ENCODE results near the gene PLXNC1.
A peak's percentile ranks its signal among the peaks of the same experiment; 100 is the strongest.

The PLXNC1 gene

GRCh38 chr12:94239332-94239993 lies 91.1 kb downstream of the PLXNC1 start:
- no peak for DNase-seq (ENCODE audit: low spot score)

GRCh38 chr12:94240171-94240570 lies 91.8 kb downstream of the PLXNC1 start:
- DNase-seq (ENCODE audit: low spot score), result peak; percentile 22

GRCh38 chr12:94242901-94243300 lies 94.5 kb downstream of the PLXNC1 start:
- DNase-seq (ENCODE audit: low spot score), result no peak

- DNase-seq (ENCODE audit: low spot score), result peak; percentile 34
Observed at GRCh38 chr12:94244165-94245133, 96.1 kb downstream of the PLXNC1 start.

GRCh38 chr12:94245631-94246383 lies 97.4 kb downstream of the PLXNC1 start:
- no peak for DNase-seq (ENCODE audit: low spot score)

GRCh38 chr12:94247246-94247645 lies 98.9 kb downstream of the PLXNC1 start:
- DNase-seq (ENCODE audit: low spot score), result no peak

GRCh38 chr12:94248582-94248981 lies 100.2 kb downstream of the PLXNC1 start:
- no peak for DNase-seq (ENCODE audit: low spot score)

GRCh38 chr12:94250130-94250529 lies 101.8 kb downstream of the PLXNC1 start:
- no peak for DNase-seq (ENCODE audit: low spot score)

GRCh38 chr12:94254270-94254669 lies 105.9 kb downstream of the PLXNC1 start:
- peak; percentile 61 for DNase-seq (ENCODE audit: low spot score)

- peak; percentile 18 for DNase-seq (ENCODE audit: low spot score)
Observed at GRCh38 chr12:94255006-94255405, 106.6 kb downstream of the PLXNC1 start.

GRCh38 chr12:94255428-94255827 lies 107.1 kb downstream of the PLXNC1 start:
- no peak for DNase-seq (ENCODE audit: low spot score)

GRCh38 chr12:94258593-94258992 lies 110.2 kb downstream of the PLXNC1 start:
- DNase-seq (ENCODE audit: low spot score), result no peak

- DNase-seq (ENCODE audit: low spot score), result no peak
Observed at GRCh38 chr12:94260017-94260416, 111.6 kb downstream of the PLXNC1 start.

- no peak for DNase-seq (ENCODE audit: low spot score)
Observed at GRCh38 chr12:94260717-94261116, 112.3 kb downstream of the PLXNC1 start.

- no peak for DNase-seq (ENCODE audit: low spot score)
Observed at GRCh38 chr12:94261119-94261518, 112.7 kb downstream of the PLXNC1 start.

- no peak for DNase-seq (ENCODE audit: low spot score)
Observed at GRCh38 chr12:94261786-94262185, 113.4 kb downstream of the PLXNC1 start.

GRCh38 chr12:94262228-94263010 lies 114.0 kb downstream of the PLXNC1 start:
- peak; percentile 87 for DNase-seq (ENCODE audit: low spot score)

- DNase-seq (ENCODE audit: low spot score), result peak; percentile 44
Observed at GRCh38 chr12:94263011-94263811, 114.8 kb downstream of the PLXNC1 start.

GRCh38 chr12:94263905-94264561 lies 115.7 kb downstream of the PLXNC1 start:
- DNase-seq (ENCODE audit: low spot score), result peak; percentile 17

Data from pons (tissue), 1 donor.